Activated T-cell treated with anti-CD3 and anti-CD28 coated beads for 4 hours (primary cell): ENCODE data around the gene ZNF750.

Source experiments
- DNase-seq: peaks from one replicate; pipeline ENCODE4 v3.0.0-alpha.2; 2020

Gene ZNF750

GRCh38 chr17:82810644-82811430 is 29.0 kb downstream of the ZNF750 start:
- no peak for DNase-seq

- no peak for DNase-seq
Measured at GRCh38 chr17:82808921-82809905, 30.6 kb downstream of the ZNF750 start.

GRCh38 chr17:82808006-82808405 is 31.8 kb downstream of the ZNF750 start:
- DNase-seq = no peak

DNA sequence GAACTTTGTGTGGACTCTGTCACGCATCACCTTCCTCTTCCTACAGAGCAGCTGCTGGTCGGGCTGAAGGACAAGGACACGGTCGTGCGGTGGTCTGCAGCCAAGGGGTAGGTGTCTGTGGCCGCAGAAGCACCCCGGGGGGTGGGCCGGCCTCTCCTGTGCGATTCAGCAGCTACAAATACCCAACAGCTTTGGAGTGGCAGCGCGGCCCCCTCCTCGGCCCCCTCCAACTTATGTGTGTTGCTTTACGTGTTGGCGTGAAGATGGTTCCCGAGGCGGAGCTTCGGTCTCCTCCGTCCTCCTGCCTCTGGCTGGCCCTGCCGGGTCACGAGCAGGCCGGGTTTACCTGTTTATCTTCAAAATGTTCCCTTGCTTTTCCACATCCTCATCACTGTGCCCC is 32.3 kb downstream of the ZNF750 start:
- DNase-seq = no peak

GRCh38 chr17:82807101-82807500 is 32.7 kb downstream of the ZNF750 start:
- no peak for DNase-seq

- DNase-seq = no peak
Measured at GRCh38 chr17:82806645-82807044, 33.2 kb downstream of the ZNF750 start.

DNA sequence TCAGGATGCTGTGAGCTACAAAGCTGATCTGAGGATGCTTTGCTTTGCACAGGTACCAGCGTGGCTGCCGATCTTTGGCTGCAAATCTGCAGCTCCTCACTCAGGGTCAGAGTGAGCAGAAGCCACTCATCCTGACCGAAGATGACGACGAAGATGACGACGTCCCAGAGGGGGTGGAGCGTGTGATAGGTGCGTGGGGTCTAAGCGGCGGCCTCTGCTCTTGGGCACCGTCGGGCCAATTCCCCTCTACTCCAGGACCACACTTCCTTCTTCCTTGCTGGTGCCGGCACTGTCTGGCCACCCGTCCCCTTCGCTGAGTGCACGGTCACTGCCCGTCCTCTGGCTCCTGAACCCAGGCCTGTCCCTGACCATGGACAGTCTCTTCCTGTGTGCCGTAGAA is 34.0 kb downstream of the ZNF750 start:
- DNase-seq = no peak

DNA sequence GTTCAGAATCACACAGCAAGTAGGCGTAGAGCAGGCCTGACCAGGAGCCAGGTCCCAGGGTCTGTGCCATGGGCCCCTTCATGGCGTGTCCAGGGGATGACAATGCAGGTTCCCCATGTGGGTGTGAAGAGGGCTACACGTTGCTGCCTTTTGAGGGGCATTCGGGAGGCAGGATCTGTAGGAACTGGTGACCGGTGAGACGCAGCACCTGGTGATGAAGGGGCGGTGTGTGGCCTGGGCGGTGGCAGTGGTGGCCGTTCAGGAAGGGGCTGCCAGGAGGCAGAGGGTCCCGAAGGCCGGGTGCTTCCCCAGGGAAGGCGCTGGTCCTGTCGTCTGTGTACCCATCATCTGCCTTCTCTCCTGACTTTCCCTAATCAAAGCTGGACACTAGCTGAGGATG is 34.6 kb downstream of the ZNF750 start:
- no peak for DNase-seq

- DNase-seq = no peak
Measured at GRCh38 chr17:82804442-82805191, 35.2 kb downstream of the ZNF750 start.

GRCh38 chr17:82803606-82804005 is 36.2 kb downstream of the ZNF750 start:
- DNase-seq = no peak

DNA sequence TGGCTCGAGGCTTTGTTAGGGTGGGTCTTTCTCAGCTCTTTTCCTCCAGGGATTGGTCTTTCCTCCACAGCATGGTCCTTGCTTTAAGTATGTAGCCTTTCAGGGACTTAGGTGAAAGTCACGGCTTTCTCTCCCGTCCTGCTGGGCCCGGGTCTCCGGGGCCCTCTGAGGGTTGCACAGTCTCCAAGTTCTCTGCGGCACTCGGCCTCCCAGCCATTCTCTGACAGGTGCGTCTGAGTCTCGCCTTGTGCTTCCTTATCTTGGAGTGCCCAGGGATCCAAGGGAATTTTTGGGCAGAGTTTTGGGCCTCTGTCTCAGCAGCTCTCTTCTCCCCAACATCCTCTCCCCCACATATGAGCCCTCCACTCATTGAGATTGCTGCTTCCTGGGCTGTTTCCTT is 36.6 kb downstream of the ZNF750 start:
- no peak for DNase-seq

DNA sequence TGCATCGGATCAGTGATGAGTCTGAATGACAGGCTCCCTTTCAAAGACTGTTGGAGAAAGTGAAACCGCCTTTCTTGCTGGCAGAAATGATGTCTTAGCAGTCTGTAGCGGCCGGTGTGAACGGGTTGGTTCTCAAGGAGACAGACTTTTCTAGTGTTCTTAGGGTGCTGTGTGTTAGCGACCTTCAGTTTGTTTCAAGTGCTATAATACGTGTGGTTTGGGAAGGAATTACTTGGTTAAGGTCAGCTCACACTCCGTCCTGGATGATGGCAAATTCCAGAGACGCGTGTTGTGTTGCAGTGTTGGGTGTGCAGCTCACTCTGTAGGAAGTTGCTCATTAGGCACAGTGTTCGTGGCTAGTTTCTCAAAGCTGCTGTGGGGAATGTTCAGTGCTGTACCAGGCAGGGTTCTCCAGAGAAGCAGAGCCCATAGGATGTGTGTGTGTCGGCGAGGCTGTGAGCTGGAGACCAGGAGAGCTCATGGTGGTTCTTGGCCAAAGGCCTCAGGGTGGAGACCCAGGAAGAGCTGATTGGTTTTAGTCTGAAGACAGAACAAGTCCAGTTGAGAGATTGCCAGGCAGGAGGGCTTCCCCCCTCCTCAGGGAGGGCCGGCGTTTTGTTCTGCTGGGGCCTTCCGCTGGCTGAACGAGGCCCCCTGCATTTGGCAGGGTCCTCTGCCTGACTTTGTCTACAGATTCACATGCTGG is 37.6 kb downstream of the ZNF750 start:
- no peak for DNase-seq

- no peak for DNase-seq
Measured at GRCh38 chr17:82801377-82801970, 38.3 kb downstream of the ZNF750 start.

DNA sequence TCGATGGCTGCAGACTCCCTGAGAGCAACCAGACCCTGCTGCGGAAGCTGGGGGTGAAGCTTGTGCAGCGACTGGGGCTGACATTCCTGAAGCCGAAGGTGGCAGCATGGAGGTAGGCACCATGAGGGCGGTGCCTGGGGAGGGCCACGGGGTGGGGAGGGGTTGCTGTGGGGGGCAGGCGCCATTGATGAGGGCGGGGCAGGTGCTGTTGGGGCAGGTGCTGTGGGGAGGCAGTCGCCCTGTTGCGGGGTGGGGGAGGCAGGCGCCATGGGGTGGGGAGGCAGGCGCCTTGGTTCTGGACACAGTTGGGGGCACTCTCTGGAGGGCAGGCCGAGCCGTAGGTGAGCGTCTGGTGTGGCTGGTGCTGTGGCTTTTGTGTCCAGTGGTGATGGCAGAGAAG is 38.9 kb downstream of the ZNF750 start:
- no peak for DNase-seq

- DNase-seq = no peak
Measured at GRCh38 chr17:82799591-82799990, 40.2 kb downstream of the ZNF750 start.

- no peak for DNase-seq
Measured at GRCh38 chr17:82798752-82799151, 41.1 kb downstream of the ZNF750 start.

GRCh38 chr17:82797061-82797460 is 42.8 kb downstream of the ZNF750 start:
- DNase-seq = no peak

- no peak for DNase-seq
Measured at GRCh38 chr17:82795615-82796014, 44.2 kb downstream of the ZNF750 start.

DNA sequence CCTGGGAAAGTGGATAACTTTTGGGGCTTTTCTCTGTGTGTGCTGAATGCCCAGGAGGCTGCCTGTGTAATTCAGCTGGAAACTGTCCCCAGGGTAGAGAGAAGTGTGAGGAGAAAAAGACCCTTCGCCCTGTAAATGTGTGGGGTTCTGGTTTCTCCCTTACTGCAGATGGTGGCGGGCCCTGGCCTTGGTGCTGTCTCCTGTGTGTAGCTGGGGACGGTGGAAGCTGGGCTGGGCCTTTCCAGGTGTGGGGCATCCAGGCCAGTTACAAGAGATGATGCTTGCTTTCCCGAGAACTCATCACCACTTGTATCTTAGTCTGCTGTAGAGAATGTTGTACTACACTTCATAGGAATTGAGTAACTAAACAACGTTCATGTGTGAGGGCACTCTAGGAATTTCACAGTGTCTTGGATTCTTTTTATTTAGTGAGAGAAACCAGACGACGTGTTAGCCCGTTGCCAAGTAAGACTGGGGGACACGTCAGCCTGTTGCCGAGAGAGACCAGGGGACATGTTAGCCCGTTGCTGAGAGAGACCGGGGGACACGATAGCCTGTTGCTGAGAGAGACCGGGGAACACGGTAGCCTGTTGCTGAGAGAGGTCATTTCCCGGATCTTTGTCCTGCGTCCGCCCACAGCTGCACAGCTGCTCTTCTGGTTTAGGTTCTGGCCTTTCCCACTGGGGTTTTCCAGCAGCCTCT is 44.9 kb downstream of the ZNF750 start:
- DNase-seq = no peak

- no peak for DNase-seq
Measured at GRCh38 chr17:82793974-82794630, 45.7 kb downstream of the ZNF750 start.

- no peak for DNase-seq
Measured at GRCh38 chr17:82791532-82791931, 48.3 kb downstream of the ZNF750 start.
